GM12874 (cell line): Measurements from ENCODE around the gene COL4A1.

Experiments
- CTCF ChIP-seq: IDR thresholded peaks from 2 replicates; pipeline ENCODE4 v1.5.1; 2011; ENCODE audit warnings: low read depth, mild to moderate bottlenecking, control low read depth, low read length, moderate library complexity; ENCODE audit not compliant: insufficient read depth

Gene COL4A1

GRCh38 chr13:110284779-110285484, 22.0 kb downstream of the COL4A1 start:
- no peak for TF ChIP-seq CTCF

GRCh38 chr13:110283736-110284517, 23.0 kb downstream of the COL4A1 start:
- no peak for TF ChIP-seq CTCF

- TF ChIP-seq CTCF = no peak
Observed at GRCh38 chr13:110282316-110282841, 24.6 kb downstream of the COL4A1 start.

GRCh38 chr13:110281736-110282135, 25.2 kb downstream of the COL4A1 start:
- TF ChIP-seq CTCF = no peak

GRCh38 chr13:110280985-110281688, 25.8 kb downstream of the COL4A1 start:
- no peak for TF ChIP-seq CTCF

- no peak for TF ChIP-seq CTCF
Observed at GRCh38 chr13:110280231-110280813, 26.6 kb downstream of the COL4A1 start.

GRCh38 chr13:110279684-110280083, 27.3 kb downstream of the COL4A1 start:
- TF ChIP-seq CTCF = no peak
